ENCODE results near the gene LITAFD. TPM values are rescaled to one million over a fixed set of nuclear protein-coding genes. Genes with fewer than 3 reads are reported as not detected.
"Not testable (repeated sequence)": the region's sequence is repeated elsewhere in the genome, so short reads cannot be mapped to it uniquely, and the experiment has no call there.

The LITAFD gene
- total and polyA plus RNA-seq, 2 experiments from 2014 or later, result not detected

- DNase-seq, result no peak
These were observed 33.7 kb downstream of the LITAFD start for GRCh38 chr16:8915722-8916301.

GRCh38 chr16:8916541-8917225 is 34.5 kb downstream of the LITAFD start:
- Histone ChIP-seq H3K36me3 (ENCODE audit: low read depth) (peaks cover 49% of the 10 kb centered on the region; the same call in 1 of the 2 replicates), H3K79me2 (ENCODE audit: insufficient read depth) (peaks cover 97% of the 10 kb centered on the region), H3F3A (ENCODE audit: insufficient read depth) (peaks cover 22% of the 10 kb centered on the region), H3K27ac (no peak overlapping the region), H3K9ac (no peak overlapping the region), H3K27me3 (replicated peaks; ENCODE audit: insufficient read depth) (no peaks in the 10 kb centered on the region), H3K9me2 (ENCODE audit: insufficient read depth) (no peaks in the 10 kb centered on the region), H3K4me3 (no peak overlapping the region), H4K20me1 (ENCODE audit: insufficient read depth) (peaks cover 7% of the 10 kb centered on the region; the same call in 1 of the 2 replicates), H2AFZ (no peak overlapping the region), H3K4me2 (ENCODE audit: unreplicated experiment) (no peak overlapping the region), H3K9me3 (ENCODE audit: low read depth) (no peaks in the 10 kb centered on the region), H3K4me1 (ENCODE audit: insufficient read depth) (peaks cover 14% of the 10 kb centered on the region)
- TF ChIP-seq EZH2phosphoT487 (IDR thresholded peaks at IDR 0.05; ENCODE audit: insufficient read depth, low read depth), result no peak
- in situ Hi-C loops (cut with MboI), result no loop called here
- WGBS, 2 experiments (ENCODE audit: low coverage in 1 of 2, low lambda C conversion rate in 2 of 2, missing lambda C conversion rate in 2 of 2), result 87 to 89% methylated on average over 5 of the region's 5 CpGs
- no peak for DNase-seq

More at GRCh38 chr16:8915722-8916301, 33.7 kb downstream of the LITAFD start:
- Histone ChIP-seq H3K4me1 (ENCODE audit: insufficient read depth) (peaks cover 7% of the 10 kb centered on the region), H2AFZ (no peak overlapping the region), H3F3A (ENCODE audit: insufficient read depth) (peaks cover 13% of the 10 kb centered on the region), H3K27ac (no peak overlapping the region), H3K4me3 (no peak overlapping the region), H3K27me3 (replicated peaks; ENCODE audit: insufficient read depth) (no peaks in the 10 kb centered on the region), H3K9me3 (ENCODE audit: low read depth) (no peaks in the 10 kb centered on the region), H3K4me2 (ENCODE audit: unreplicated experiment) (no peak overlapping the region), H3K36me3 (ENCODE audit: low read depth) (peaks cover 56% of the 10 kb centered on the region; the same call in 1 of the 2 replicates), H4K20me1 (ENCODE audit: insufficient read depth) (0 out of 2 replicates have a peak, but pooled peaks cover 4% of the 10 kb centered on the region), H3K9me2 (ENCODE audit: insufficient read depth) (no peaks in the 10 kb centered on the region), H3K9ac (no peak overlapping the region), H3K79me2 (ENCODE audit: insufficient read depth) (peaks cover 97% of the 10 kb centered on the region)
- WGBS, 2 experiments (ENCODE audit: low coverage in 1 of 2, low lambda C conversion rate in 2 of 2, missing lambda C conversion rate in 2 of 2), result 98% methylated on average over 7 of the region's 7 CpGs
- in situ Hi-C loops (cut with MboI), result no loop called here
- no peak for TF ChIP-seq EZH2 (IDR thresholded peaks at IDR 0.05; ENCODE audit: insufficient read depth, poor library complexity, severe bottlenecking)
- no peak for TF ChIP-seq EZH2phosphoT487 (IDR thresholded peaks at IDR 0.05; ENCODE audit: insufficient read depth, low read depth)

- Histone ChIP-seq H3F3A (ENCODE audit: insufficient read depth) (peaks cover 26% of the 10 kb centered on the region), H3K79me2 (ENCODE audit: insufficient read depth) (peaks cover 97% of the 10 kb centered on the region), H3K36me3 (ENCODE audit: low read depth) (peaks cover 53% of the 10 kb centered on the region; the same call in 1 of the 2 replicates), H4K20me1 (ENCODE audit: insufficient read depth) (peaks cover 10% of the 10 kb centered on the region; the same call in 1 of the 2 replicates), H3K4me1 (ENCODE audit: insufficient read depth) (peaks cover 14% of the 10 kb centered on the region)
- H2AFZ ChIP-seq; H3K4me3 ChIP-seq; H3K27ac ChIP-seq; H3K9ac ChIP-seq; DNase-seq; H3K4me2 ChIP-seq (ENCODE audit: unreplicated experiment); in situ Hi-C loops (cut with MboI); H3K9me2 ChIP-seq (ENCODE audit: insufficient read depth); H3K27me3 ChIP-seq (replicated peaks; ENCODE audit: insufficient read depth); H3K9me3 ChIP-seq (ENCODE audit: low read depth): not testable (repeated sequence)
- 95 to 96% methylated on average over 10 of the region's 10 CpGs for WGBS, 2 experiments (ENCODE audit: low coverage in 1 of 2, low lambda C conversion rate in 2 of 2, missing lambda C conversion rate in 2 of 2)
These were observed 35.2 kb downstream of the LITAFD start for GRCh38 chr16:8917336-8917735.

- Histone ChIP-seq H3K9me2 (ENCODE audit: insufficient read depth) (no peaks in the 10 kb centered on the region), H3K36me3 (ENCODE audit: low read depth) (peaks cover 54% of the 10 kb centered on the region; the same call in 1 of the 2 replicates), H3K9me3 (ENCODE audit: low read depth) (no peaks in the 10 kb centered on the region), H3K27me3 (replicated peaks; ENCODE audit: insufficient read depth) (no peaks in the 10 kb centered on the region), H4K20me1 (ENCODE audit: insufficient read depth) (peaks cover 14% of the 10 kb centered on the region; the same call in 1 of the 2 replicates), H3K79me2 (ENCODE audit: insufficient read depth) (peaks cover 97% of the 10 kb centered on the region), H3K27ac (no peak overlapping the region), H3K9ac (no peak overlapping the region), H3K4me2 (ENCODE audit: unreplicated experiment) (no peak overlapping the region), H2AFZ (no peak overlapping the region), H3K4me1 (ENCODE audit: insufficient read depth) (peaks cover 14% of the 10 kb centered on the region), H3K4me3 (no peak overlapping the region), H3F3A (ENCODE audit: insufficient read depth) (peaks cover 26% of the 10 kb centered on the region)
- in situ Hi-C loops (cut with MboI), result no loop called here
- TF ChIP-seq EZH2 (IDR thresholded peaks at IDR 0.05; ENCODE audit: insufficient read depth, poor library complexity, severe bottlenecking), result no peak
- no peak for TF ChIP-seq EZH2phosphoT487 (IDR thresholded peaks at IDR 0.05; ENCODE audit: insufficient read depth, low read depth)
- 94 to 95% methylated on average over 18 of the region's 18 CpGs for WGBS, 2 experiments (ENCODE audit: low coverage in 1 of 2, low lambda C conversion rate in 2 of 2, missing lambda C conversion rate in 2 of 2)
- DNase-seq, result no peak
These were observed 37.2 kb downstream of the LITAFD start for GRCh38 chr16:8919089-8919933.

Measured in GM23248 (cell line).